Activated CD8-positive, alpha-beta T cell treated with anti-CD3 and anti-CD28 coated beads for 36 hours (primary cell): Measurements from ENCODE around the gene ITGA8. TPM values are rescaled to one million over a fixed set of nuclear protein-coding genes. Genes with fewer than 3 reads are reported as not detected.

Source experiments
- ATAC-seq: fragments of 200-7000 bp; cut with Tn5 transposase; one replicate; pipeline ENCODE4 v1.10.0; 2021; ENCODE audit warnings: mild to moderate bottlenecking, moderate library complexity
- CTCF ChIA-PET: fragments of 350-600 bp; sonication (Branson Sonifier 250); formaldehyde crosslinking; loops from one replicate; lab custom pipeline; 2021; ENCODE audit warnings: antibody characterized with exemption; lab: Charles Lee
- POLR2A ChIA-PET: fragments of 350-600 bp; sonication (Branson Sonifier 250); formaldehyde crosslinking; loops from one replicate; lab custom pipeline; 2021; ENCODE audit warnings: antibody characterized with exemption; lab: Charles Lee
- DNase-seq: peaks from one replicate; pipeline ENCODE4 v3.0.0-alpha.2; 2020
- H3K27ac Mint-ChIP-seq: one replicate; pipeline ENCODE4 v1.8.0; 2021; ENCODE audit warnings: mild to moderate bottlenecking, mixed read lengths
- H3K27me3 Mint-ChIP-seq: one replicate; pipeline ENCODE4 v1.8.0; 2021; ENCODE audit warnings: mixed read lengths
- H3K36me3 Mint-ChIP-seq: one replicate; pipeline ENCODE4 v1.8.0; 2021; ENCODE audit warnings: low read depth, mixed read lengths
- H3K4me1 Mint-ChIP-seq: one replicate; pipeline ENCODE4 v1.8.0; 2021; ENCODE audit warnings: low read depth, mixed read lengths
- H3K4me3 Mint-ChIP-seq: one replicate; pipeline ENCODE4 v1.8.0; 2021; ENCODE audit warnings: mild to moderate bottlenecking, moderate library complexity, mixed read lengths
- H3K9me3 Mint-ChIP-seq: one replicate; pipeline ENCODE4 v1.8.0; 2021; ENCODE audit warnings: mixed read lengths
- intact Hi-C: fragments of 100-400 bp; cut with micrococcal nuclease; formaldehyde crosslinking; loops from one replicate; pipeline ENCODE4 v1.10.0; 2022
- total RNA-seq, 2 experiments: library from RNA; stranded (reverse); gene quantifications; one replicate each; pipeline ENCODE4 v1.2.3, GENCODE V29; 2021
- TF ChIP-seq, protein P1 (sequence below): fragments of 200-600 bp; IDR thresholded peaks from one replicate; pipeline ENCODE4 v1.8.0; 2022; ENCODE audit warnings: antibody characterized with exemption, mild to moderate bottlenecking

The ITGA8 gene
- total RNA-seq, 2 experiments from 2014 or later: not detected

DNA sequence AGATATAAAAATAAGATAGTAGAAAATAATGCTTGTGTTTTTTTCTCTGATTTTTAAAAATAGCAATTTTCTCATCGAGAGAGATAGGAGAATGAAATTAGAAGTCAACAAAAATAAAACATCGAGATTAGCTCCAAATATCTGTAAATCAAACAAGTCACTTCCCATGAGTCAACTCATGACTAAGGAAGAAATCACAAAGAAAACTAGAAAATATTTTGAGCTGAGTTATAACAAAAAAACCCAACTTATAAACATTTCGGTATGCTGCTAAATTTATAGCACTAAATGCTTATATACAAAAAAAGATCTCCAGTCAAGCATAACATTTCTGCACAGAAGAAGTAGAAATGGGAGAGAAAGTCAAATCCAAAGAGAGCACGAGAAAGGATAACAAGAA is 140.1 kb downstream of the ITGA8 start:
- Mint-ChIP-seq H3K27ac (no peak overlapping the region), H3K27me3 (peaks cover 3% of the 10 kb centered on the region), H3K4me3 (no peak overlapping the region), H3K9me3 (peaks cover 5% of the 10 kb centered on the region), H3K4me1 (no peaks in the 10 kb centered on the region), H3K36me3 (no peaks in the 10 kb centered on the region)
- POLR2A ChIA-PET: no interaction called here
- DNase-seq (no peak), ATAC-seq (no peak)
- intact Hi-C loops: no loop called here
- CTCF ChIA-PET: no interaction called here
- TF ChIP-seq, protein P1, sequence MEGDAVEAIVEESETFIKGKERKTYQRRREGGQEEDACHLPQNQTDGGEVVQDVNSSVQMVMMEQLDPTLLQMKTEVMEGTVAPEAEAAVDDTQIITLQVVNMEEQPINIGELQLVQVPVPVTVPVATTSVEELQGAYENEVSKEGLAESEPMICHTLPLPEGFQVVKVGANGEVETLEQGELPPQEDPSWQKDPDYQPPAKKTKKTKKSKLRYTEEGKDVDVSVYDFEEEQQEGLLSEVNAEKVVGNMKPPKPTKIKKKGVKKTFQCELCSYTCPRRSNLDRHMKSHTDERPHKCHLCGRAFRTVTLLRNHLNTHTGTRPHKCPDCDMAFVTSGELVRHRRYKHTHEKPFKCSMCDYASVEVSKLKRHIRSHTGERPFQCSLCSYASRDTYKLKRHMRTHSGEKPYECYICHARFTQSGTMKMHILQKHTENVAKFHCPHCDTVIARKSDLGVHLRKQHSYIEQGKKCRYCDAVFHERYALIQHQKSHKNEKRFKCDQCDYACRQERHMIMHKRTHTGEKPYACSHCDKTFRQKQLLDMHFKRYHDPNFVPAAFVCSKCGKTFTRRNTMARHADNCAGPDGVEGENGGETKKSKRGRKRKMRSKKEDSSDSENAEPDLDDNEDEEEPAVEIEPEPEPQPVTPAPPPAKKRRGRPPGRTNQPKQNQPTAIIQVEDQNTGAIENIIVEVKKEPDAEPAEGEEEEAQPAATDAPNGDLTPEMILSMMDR: no peak

- CTCF ChIA-PET: interaction anchor here (1.4 kb wide), 2 partner anchors 145 to 153 kb away, joined by 3 read pairs; no protein-coding TSS in a partner anchor
- TF ChIP-seq, protein P1: no peak
- Mint-ChIP-seq H3K9me3 (no peaks in the 10 kb centered on the region), H3K27me3 (no peaks in the 10 kb centered on the region), H3K36me3 (no peaks in the 10 kb centered on the region), H3K4me1 (no peaks in the 10 kb centered on the region), H3K4me3 (no peak overlapping the region), H3K27ac (no peak overlapping the region)
- intact Hi-C loops: no loop called here
- POLR2A ChIA-PET: no interaction called here
- ATAC-seq: no peak
- no peak for DNase-seq
These were observed 147.1 kb downstream of the ITGA8 start for GRCh38 chr10:15572531-15573045.

GRCh38 chr10:15571575-15571974 is 148.1 kb downstream of the ITGA8 start:
- Mint-ChIP-seq H3K27me3 (no peaks in the 10 kb centered on the region), H3K36me3 (no peaks in the 10 kb centered on the region), H3K9me3 (no peaks in the 10 kb centered on the region), H3K27ac (no peak overlapping the region), H3K4me1 (no peaks in the 10 kb centered on the region), H3K4me3 (no peak overlapping the region)
- ChIA-PET POLR2A (no interaction called here), CTCF (no interaction called here)
- TF ChIP-seq, protein P1: no peak
- no peak for DNase-seq
- ATAC-seq: no peak
- intact Hi-C loops: no loop called here

DNA sequence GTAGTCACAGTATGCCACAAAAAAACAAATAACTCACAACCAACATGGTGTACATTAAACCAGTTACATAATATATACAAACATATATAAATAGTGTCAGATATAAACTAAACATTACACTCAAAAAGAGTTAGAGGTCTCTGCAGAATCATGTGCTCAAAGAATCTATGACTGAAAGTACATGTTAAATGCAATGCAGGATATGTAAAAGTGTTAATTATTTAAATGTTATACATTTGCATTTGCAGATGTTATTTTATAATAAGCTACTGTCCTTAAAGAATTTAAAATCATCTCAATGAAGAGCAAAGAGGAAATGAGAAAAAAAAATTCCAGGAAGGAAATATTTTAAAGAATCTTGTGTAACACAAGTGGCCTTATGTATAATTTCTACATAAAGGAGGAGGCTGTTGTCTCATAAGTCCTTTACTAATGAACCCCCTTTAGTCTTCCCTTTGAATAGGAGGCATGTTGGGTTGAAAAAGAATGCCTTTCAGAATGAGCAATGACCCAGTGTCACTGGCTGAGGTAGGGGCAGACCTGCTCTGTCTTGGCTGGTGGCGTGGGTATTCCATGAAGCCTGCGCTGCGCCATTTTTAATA is 148.9 kb downstream of the ITGA8 start:
- intact Hi-C loops: no loop called here
- H3K4me3 Mint-ChIP-seq: no peak overlapping the region
- H3K9me3 Mint-ChIP-seq: no peaks in the 10 kb centered on the region
- no peaks in the 10 kb centered on the region for H3K4me1 Mint-ChIP-seq
- TF ChIP-seq, protein P1: no peak
- no peaks in the 10 kb centered on the region for H3K36me3 Mint-ChIP-seq
- H3K27ac Mint-ChIP-seq: no peak overlapping the region
- ChIA-PET CTCF (no interaction called here), POLR2A (no interaction called here)
- ATAC-seq: no peak
- no peaks in the 10 kb centered on the region for H3K27me3 Mint-ChIP-seq
- no peak for DNase-seq

GRCh38 chr10:15567952-15568351 is 151.8 kb downstream of the ITGA8 start:
- H3K27ac Mint-ChIP-seq: no peak overlapping the region
- intact Hi-C loops: no loop called here
- H3K27me3 Mint-ChIP-seq: no peaks in the 10 kb centered on the region
- H3K4me3 Mint-ChIP-seq: no peak overlapping the region
- TF ChIP-seq, protein P1: no peak
- POLR2A ChIA-PET: no interaction called here
- H3K36me3 Mint-ChIP-seq: no peaks in the 10 kb centered on the region
- no peaks in the 10 kb centered on the region for H3K4me1 Mint-ChIP-seq
- no peak for DNase-seq
- no peaks in the 10 kb centered on the region for H3K9me3 Mint-ChIP-seq
- CTCF ChIA-PET: no interaction called here
- no peak for ATAC-seq
